Activated naive CD4-positive, alpha-beta T cell treated with anti-CD3 and anti-CD28 coated beads, Interleukin-2, amount 10 ng/mL, durations not matched to agents 7 days and 5 days (primary cell): ENCODE results near the gene ZNF284.

Experiments used
- CTCF ChIA-PET: fragments of 350-600 bp; sonication (Branson Sonifier 250); formaldehyde crosslinking; loops from one replicate; lab custom pipeline; 2021; ENCODE audit warnings: antibody characterized with exemption; lab: Charles Lee
- DNase-seq: peaks from one replicate; pipeline ENCODE4 v3.0.0-alpha.2; 2020
- H3K27ac Mint-ChIP-seq: one replicate; pipeline ENCODE4 v1.8.0; 2021; ENCODE audit warnings: mild to moderate bottlenecking, moderate library complexity, mixed read lengths
- H3K27me3 Mint-ChIP-seq: one replicate; pipeline ENCODE4 v1.8.0; 2021; ENCODE audit warnings: mild to moderate bottlenecking, mixed read lengths
- H3K36me3 Mint-ChIP-seq: one replicate; pipeline ENCODE4 v1.8.0; 2021; ENCODE audit warnings: mixed read lengths
- H3K4me1 Mint-ChIP-seq: one replicate; pipeline ENCODE4 v1.8.0; 2021; ENCODE audit warnings: mixed read lengths
- H3K4me3 Mint-ChIP-seq: one replicate; pipeline ENCODE4 v1.8.0; 2021; ENCODE audit warnings: mild to moderate bottlenecking, moderate library complexity, mixed read lengths
- H3K9me3 Mint-ChIP-seq: one replicate; pipeline ENCODE4 v1.8.0; 2021; ENCODE audit warnings: mixed read lengths

ZNF284 gene

DNA sequence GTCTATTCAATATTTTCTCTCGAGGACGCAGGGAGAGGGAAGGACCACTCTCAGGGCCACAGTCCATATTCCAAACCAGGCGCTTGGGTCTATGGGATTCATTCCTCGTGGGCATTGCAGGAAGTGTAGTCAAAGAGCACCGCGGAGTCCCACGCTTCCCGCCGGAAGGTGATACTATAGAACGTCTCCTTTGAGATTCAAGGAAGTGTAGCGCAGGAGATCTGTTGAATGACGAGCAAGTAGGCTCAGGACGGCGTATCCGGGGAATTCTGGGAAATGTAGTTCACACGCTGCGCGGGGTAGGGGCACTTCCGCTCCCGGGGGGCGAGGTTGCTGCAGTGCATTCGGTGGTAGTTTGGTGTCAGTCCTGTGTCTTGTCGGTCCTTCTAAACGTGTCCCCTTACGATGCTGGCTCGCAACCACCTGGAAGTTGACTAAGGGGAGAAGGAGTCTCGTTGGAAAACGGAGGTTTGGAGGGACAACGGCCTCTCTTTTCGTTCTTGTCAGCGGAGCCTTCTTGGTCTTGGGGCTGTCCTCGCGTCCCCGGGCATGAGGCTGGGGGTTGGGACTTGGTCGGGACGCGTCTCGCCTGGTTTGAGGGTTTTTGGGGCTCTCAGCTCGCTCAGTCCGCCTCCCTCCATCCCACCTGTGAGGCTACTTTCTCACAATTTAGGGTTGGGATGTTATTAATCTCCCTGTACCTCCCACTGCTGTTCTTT is at the start of gene ZNF284:
ZNF284 (plus strand) TSS at position 336 of the 719 bp plus-strand sequence. CDS start 4,231 bp downstream, outside the sequence.
- Mint-ChIP-seq H3K4me3 (peak within 1 kb of the TSS; percentile 87), H3K9me3 (peaks cover 39% of the 10 kb centered on the region), H3K27me3 (peaks cover 5% of the 10 kb centered on the region), H3K4me1 (peaks cover 24% of the 10 kb centered on the region), H3K27ac (peak within 1 kb of the TSS; percentile 58), H3K36me3 (peaks cover 22% of the 10 kb centered on the region)
- DNase-seq = peak; percentile 87
- CTCF ChIA-PET = interaction anchor here (0.6 to 1.7 kb wide), 2 partner anchors 23 to 48 kb away, joined by 3 to 7 read pairs; no protein-coding TSS in a partner anchor

DNA sequence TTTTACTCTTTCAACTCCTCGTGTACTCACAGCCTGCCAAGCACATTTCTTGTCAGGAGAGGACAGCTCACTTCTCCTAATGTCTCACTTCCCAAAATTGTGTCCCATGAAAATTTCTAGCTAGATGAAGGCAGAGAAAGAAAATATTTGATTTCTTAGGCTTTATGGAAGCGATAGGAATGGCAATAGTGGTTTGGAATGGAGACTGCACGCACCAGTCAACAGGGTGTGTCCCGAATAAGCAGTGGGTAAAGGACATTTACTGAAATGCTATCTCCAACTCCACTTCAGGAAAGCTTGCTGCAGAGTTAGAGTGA is 47.1 kb upstream of the ZNF284 start:
- Mint-ChIP-seq H3K4me1 (peaks cover 18% of the 10 kb centered on the region), H3K27ac (peak overlapping the region; percentile 82), H3K9me3 (peaks cover 38% of the 10 kb centered on the region), H3K36me3 (peaks cover 43% of the 10 kb centered on the region), H3K27me3 (no peaks in the 10 kb centered on the region), H3K4me3 (peak overlapping the region; percentile 92)
- CTCF ChIA-PET = no interaction called here
- DNase-seq = no peak

- Mint-ChIP-seq H3K27me3 (no peaks in the 10 kb centered on the region), H3K9me3 (peaks cover 39% of the 10 kb centered on the region), H3K4me1 (peaks cover 18% of the 10 kb centered on the region), H3K4me3 (peak within 1 kb of the TSS; percentile 92), H3K27ac (peak within 1 kb of the TSS; percentile 82), H3K36me3 (peaks cover 48% of the 10 kb centered on the region)
- CTCF ChIA-PET = interaction anchor here (1.6 kb wide), 1 partner anchor 70 kb away, joined by 4 read pairs; no protein-coding TSS in a partner anchor
- DNase-seq = peak; percentile 88
Observed at GRCh38 chr19:44025217-44025936, 46.6 kb upstream of the ZNF284 start, which contains the start of gene ZNF222. ZNF222 (plus strand) TSS chr19:44025379; CDS start chr19:44025437, 58 bp downstream.

DNA sequence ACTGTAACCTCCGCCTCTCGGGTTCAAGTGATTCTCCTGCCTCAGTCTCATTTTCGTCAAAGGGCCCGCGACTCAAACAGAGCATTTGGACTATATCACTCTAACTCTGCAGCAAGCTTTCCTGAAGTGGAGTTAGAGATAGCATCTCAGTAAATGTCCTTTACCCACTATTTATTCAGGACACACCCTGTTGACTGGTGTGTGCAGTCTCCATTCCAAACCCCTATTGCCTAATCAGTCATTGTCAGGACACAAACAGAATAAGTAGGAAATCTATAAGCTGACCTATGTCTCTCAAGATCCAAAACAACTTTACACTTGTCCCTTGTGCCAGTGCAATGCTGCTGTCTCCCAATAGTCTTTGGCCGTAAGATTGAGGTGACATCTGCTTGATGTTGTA is 45.3 kb upstream of the ZNF284 start:
- Mint-ChIP-seq H3K4me3 (peak overlapping the region; percentile 92), H3K9me3 (peaks cover 48% of the 10 kb centered on the region), H3K27me3 (no peaks in the 10 kb centered on the region), H3K27ac (no peak overlapping the region), H3K36me3 (peaks cover 58% of the 10 kb centered on the region), H3K4me1 (peaks cover 18% of the 10 kb centered on the region)
- no peak for DNase-seq
- CTCF ChIA-PET = interaction anchor here (1.6 kb wide), 1 partner anchor 68 kb away, joined by 4 read pairs; no protein-coding TSS in a partner anchor

GRCh38 chr19:44032001-44032610 is 39.9 kb upstream of the ZNF284 start:
- no peaks in the 10 kb centered on the region for H3K4me1 Mint-ChIP-seq
- CTCF ChIA-PET = no interaction called here
- DNase-seq = no peak
- peaks cover 65% of the 10 kb centered on the region for H3K9me3 Mint-ChIP-seq
- H3K27me3 Mint-ChIP-seq = no peaks in the 10 kb centered on the region
- H3K36me3 Mint-ChIP-seq = peaks cover 57% of the 10 kb centered on the region
- no peak overlapping the region for H3K4me3 Mint-ChIP-seq
- no peak overlapping the region for H3K27ac Mint-ChIP-seq

DNA sequence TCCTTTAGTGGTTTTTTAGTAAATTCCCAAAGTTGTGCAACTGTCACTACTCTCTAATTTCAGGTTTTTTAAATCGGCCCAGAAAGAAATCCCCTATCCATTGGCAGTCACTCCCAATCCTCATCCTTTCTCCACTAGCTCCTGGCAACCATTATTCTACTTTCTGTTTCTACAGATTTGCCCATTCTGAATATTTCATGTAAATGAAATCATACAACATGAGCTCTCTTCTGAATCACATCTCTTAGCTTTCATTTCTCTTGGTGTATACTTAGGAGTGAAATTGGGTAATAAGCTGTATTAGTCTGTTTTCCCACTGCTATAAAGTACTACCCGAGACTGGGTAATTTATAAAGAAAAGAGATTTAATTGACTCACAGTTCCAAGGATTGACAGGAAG is 29.8 kb upstream of the ZNF284 start:
- DNase-seq = no peak
- H3K4me3 Mint-ChIP-seq = no peak overlapping the region
- CTCF ChIA-PET = no interaction called here
- H3K27ac Mint-ChIP-seq = no peak overlapping the region
- H3K4me1 Mint-ChIP-seq = no peaks in the 10 kb centered on the region
- peaks cover 27% of the 10 kb centered on the region for H3K9me3 Mint-ChIP-seq
- H3K27me3 Mint-ChIP-seq = no peaks in the 10 kb centered on the region
- H3K36me3 Mint-ChIP-seq = no peaks in the 10 kb centered on the region

DNA sequence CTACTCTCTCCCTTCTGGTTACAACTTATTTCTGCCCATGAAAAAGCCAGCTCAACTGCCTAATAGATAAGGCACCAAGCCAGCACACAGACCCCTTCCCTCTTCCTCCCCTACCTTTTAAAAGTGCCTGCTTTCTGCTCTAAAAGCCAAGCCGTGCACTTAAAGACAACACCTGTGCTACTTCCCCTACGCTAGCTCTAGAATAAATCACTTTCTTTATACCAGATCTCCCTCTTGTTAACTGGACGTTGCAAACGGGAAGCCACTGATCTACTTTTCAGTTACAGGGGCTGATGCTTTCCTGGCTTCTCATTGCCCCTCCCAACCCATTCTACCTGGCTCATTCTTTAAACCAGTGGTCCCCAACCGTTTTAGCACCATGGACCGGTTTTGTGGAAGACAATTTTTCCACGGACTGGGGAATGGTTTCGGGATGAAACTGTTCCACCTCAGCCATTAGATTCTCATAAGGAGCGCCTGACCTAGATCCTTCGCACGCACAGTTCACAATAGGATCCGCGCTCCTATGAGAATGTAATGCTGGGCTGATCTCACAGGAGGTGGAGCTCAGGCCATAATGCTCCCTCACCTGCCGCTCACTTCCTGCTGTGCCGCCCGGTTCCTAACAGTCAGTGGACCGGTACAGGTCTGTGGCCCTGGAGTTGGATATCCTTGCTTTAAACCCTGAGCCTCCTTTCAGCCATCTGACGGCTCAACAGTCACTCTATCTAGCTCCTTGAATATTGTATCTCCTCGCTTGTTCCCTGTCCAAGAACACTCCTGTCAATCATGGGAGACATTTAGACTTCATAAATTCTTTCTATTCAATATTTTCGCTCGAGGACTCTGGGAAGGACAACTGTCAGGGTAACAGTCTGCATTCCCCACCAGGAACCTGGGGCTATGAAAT is 21.0 kb upstream of the ZNF284 start:
- peak overlapping the region; percentile 59 for H3K27ac Mint-ChIP-seq
- CTCF ChIA-PET = no interaction called here
- H3K4me1 Mint-ChIP-seq = peaks cover 20% of the 10 kb centered on the region
- peaks cover 15% of the 10 kb centered on the region for H3K36me3 Mint-ChIP-seq
- H3K27me3 Mint-ChIP-seq = peaks cover 10% of the 10 kb centered on the region
- DNase-seq = peak; percentile 30
- H3K9me3 Mint-ChIP-seq = peaks cover 45% of the 10 kb centered on the region
- peak overlapping the region; percentile 76 for H3K4me3 Mint-ChIP-seq

GRCh38 chr19:44051650-44052402 is 20.1 kb upstream of the ZNF284 start, which contains the start of gene ZNF223:
ZNF223 (plus strand) TSS chr19:44052036; CDS start chr19:44055177, 3,141 bp downstream.
- Mint-ChIP-seq H3K36me3 (peaks cover 15% of the 10 kb centered on the region), H3K9me3 (peaks cover 46% of the 10 kb centered on the region), H3K4me1 (peaks cover 20% of the 10 kb centered on the region), H3K27me3 (peaks cover 10% of the 10 kb centered on the region), H3K4me3 (peak within 1 kb of the TSS; percentile 76), H3K27ac (peak within 1 kb of the TSS; percentile 59)
- peak; percentile 33 for DNase-seq
- CTCF ChIA-PET = no interaction called here

GRCh38 chr19:44055870-44056269 is 16.1 kb upstream of the ZNF284 start:
- Mint-ChIP-seq H3K36me3 (peaks cover 15% of the 10 kb centered on the region), H3K4me1 (peaks cover 16% of the 10 kb centered on the region), H3K4me3 (no peak overlapping the region), H3K9me3 (peaks cover 64% of the 10 kb centered on the region), H3K27ac (no peak overlapping the region), H3K27me3 (peaks cover 10% of the 10 kb centered on the region)
- no peak for DNase-seq
- CTCF ChIA-PET = no interaction called here

DNA sequence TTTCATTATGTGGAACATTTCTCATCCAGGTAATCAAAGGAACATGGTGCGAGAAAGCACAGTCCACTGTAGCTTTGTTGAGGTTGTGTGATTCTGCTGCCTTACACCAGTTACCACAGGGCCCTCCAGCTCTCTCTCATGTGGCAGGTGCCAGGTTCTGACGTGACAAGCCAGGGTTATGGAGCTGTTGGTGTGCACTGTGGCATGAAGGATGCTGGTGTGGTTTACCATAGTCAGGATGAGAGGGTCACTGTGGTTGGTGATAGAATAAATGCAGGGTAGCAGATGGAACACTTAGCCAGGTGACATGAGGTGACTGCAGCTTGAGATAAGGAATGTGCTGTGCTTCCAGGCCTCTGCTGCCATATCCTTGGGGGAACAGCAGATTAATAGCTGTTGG is 12.7 kb upstream of the ZNF284 start:
- Mint-ChIP-seq H3K27ac (no peak overlapping the region), H3K4me3 (no peak overlapping the region), H3K36me3 (peaks cover 6% of the 10 kb centered on the region), H3K27me3 (no peaks in the 10 kb centered on the region), H3K4me1 (no peaks in the 10 kb centered on the region), H3K9me3 (peaks cover 49% of the 10 kb centered on the region)
- CTCF ChIA-PET = no interaction called here
- DNase-seq = no peak

DNA sequence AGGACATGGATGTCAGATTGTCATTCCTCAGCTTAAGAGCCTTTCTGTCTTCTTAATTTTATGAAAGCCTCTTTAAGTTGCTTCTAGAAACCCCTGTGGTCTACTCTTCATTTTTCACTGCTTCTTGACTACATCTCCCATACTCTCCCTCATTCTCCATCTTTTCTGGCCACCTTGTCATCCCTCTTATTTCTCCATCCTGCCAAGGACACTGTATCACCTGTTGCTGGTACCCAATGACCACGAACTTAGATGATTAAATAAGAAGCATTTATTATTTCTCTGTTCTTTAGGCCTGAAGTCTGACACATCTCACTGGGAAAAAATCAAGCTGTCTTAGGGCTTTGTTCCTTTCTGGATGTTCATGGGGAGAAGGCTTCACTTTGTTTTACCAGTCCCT is 10.9 kb upstream of the ZNF284 start:
- CTCF ChIA-PET = no interaction called here
- no peaks in the 10 kb centered on the region for H3K27me3 Mint-ChIP-seq
- peaks cover 2% of the 10 kb centered on the region for H3K36me3 Mint-ChIP-seq
- no peak overlapping the region for H3K27ac Mint-ChIP-seq
- no peaks in the 10 kb centered on the region for H3K4me1 Mint-ChIP-seq
- DNase-seq = no peak
- no peak overlapping the region for H3K4me3 Mint-ChIP-seq
- peaks cover 41% of the 10 kb centered on the region for H3K9me3 Mint-ChIP-seq

DNA sequence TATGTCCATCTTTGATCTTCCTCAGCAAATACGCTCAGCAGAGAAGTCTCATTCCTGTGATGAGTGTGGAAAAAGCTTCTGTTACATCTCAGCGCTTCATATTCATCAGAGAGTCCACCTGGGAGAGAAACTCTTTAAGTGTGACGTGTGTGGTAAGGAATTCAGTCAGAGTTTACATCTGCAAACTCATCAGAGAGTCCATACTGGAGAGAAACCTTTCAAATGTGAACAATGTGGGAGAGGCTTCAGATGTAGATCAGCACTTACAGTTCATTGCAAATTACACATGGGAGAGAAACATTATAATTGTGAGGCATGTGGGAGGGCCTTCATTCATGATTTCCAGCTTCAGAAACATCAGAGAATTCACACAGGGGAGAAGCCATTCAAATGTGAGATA is 5.7 kb upstream of the ZNF284 start:
- H3K9me3 Mint-ChIP-seq = peaks cover 51% of the 10 kb centered on the region
- DNase-seq = no peak
- H3K27me3 Mint-ChIP-seq = no peaks in the 10 kb centered on the region
- no peak overlapping the region for H3K4me3 Mint-ChIP-seq
- CTCF ChIA-PET = no interaction called here
- H3K4me1 Mint-ChIP-seq = peaks cover 5% of the 10 kb centered on the region
- H3K36me3 Mint-ChIP-seq = peaks cover 15% of the 10 kb centered on the region
- no peak overlapping the region for H3K27ac Mint-ChIP-seq

DNA sequence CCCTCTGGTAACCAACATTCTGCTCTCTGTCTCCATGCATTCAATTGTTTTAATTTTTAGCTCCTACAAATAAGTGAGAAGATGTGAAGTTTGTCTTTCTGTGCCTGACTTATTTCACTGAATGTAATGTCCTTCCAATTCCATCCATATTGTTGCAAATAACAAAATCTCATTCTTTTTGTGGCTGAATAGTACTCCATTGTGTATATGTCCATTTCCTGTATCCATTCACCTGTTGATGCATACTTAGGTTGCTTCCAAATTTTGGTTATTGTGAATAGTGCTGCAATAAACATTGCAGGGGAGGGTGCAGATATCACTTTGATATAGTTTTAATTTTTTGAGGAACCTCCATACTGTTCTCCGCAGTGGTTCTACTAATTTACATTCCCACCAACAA is 2.5 kb upstream of the ZNF284 start:
- no peak for DNase-seq
- Mint-ChIP-seq H3K4me3 (no peak overlapping the region), H3K36me3 (peaks cover 28% of the 10 kb centered on the region), H3K9me3 (peaks cover 51% of the 10 kb centered on the region), H3K27me3 (peaks cover 5% of the 10 kb centered on the region), H3K4me1 (peaks cover 24% of the 10 kb centered on the region), H3K27ac (no peak overlapping the region)
- CTCF ChIA-PET = no interaction called here
